HAP-1 (cell line): Measurements from ENCODE around the gene TBCEL.
"Not testable (repeated sequence)": the region's sequence is repeated elsewhere in the genome, so short reads cannot be mapped to it uniquely, and the experiment has no call there.

Experiments used
- DNase-seq, 2 experiments: peaks; one replicate each; pipeline ENCODE4 v3.0.0-alpha.2; 2016 to 2020; ENCODE audit warnings: low spot score in 2 of 2
- H3K27me3 ChIP-seq: fragments of 250-450 bp; sonication (Bioruptor Pico); 2 replicates; pipeline ENCODE4 v1.5.1; 2020; ENCODE audit warnings: low read depth, mild to moderate bottlenecking, moderate library complexity
- H3K36me3 ChIP-seq: fragments of 250-450 bp; sonication (Bioruptor Pico); replicated peaks from 2 replicates; pipeline ENCODE4 v1.5.1; 2020; ENCODE audit warnings: mild to moderate bottlenecking
- H3K4me1 ChIP-seq: fragments of 250-450 bp; sonication (Bioruptor Pico); 2 replicates; pipeline ENCODE4 v1.5.1; 2020; ENCODE audit warnings: mild to moderate bottlenecking
- H3K4me3 ChIP-seq: fragments of 250-450 bp; sonication (Bioruptor Pico); 2 replicates; pipeline ENCODE4 v1.5.1; 2020; ENCODE audit warnings: mild to moderate bottlenecking, moderate library complexity
- H3K9me3 ChIP-seq: fragments of 250-450 bp; sonication (Bioruptor Pico); 2 replicates; pipeline ENCODE4 v1.5.1; 2020; ENCODE audit warnings: mild to moderate bottlenecking, moderate library complexity
- in situ Hi-C: fragments of 300-500 bp; cut with MboI; formaldehyde crosslinking; loops from 3 replicates; pipeline ENCODE4 v1.14.3; 2020; ENCODE audit warnings: low sequenced_read_pairs, inconsistent platforms, mixed read lengths

Gene TBCEL

DNA sequence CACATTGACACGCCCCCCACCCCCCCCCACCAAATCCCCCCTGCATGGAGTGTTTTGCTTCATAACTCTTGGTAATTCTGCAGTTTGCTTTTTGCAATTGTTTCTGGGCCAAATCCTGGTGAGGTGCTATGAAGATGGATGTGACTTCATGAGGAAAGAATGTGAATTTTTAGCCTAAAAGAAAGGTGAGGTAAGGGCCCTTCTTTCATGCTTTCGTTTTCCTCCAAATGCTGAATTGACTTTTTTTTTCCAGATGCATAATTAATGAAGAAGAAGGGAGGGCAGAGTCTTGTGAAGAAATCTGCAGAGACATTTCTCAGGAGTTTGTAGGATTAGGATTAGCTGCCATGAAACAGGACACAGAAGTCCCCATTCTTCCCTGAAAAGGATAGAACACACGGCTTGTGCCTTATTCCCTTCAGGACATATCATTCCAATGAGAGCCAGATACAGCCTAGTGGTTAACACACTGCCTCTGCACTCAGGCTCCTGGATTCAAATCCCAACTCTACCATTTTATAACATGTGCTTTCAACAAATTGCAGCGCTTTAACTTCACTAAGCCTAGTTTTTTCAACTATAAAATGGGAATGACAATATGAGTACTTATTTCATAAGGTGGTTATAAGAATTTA is 19.6 kb upstream of the TBCEL start:
- no peaks in the 10 kb centered on the region for H3K36me3 ChIP-seq
- no peaks in the 10 kb centered on the region for H3K4me1 ChIP-seq
- no peak overlapping the region for H3K4me3 ChIP-seq
- no peaks in the 10 kb centered on the region for H3K27me3 ChIP-seq
- in situ Hi-C loops, result no loop called here
- no peak for DNase-seq
- H3K9me3 ChIP-seq, result no peaks in the 10 kb centered on the region; the same call in 1 of the 2 replicates

GRCh38 chr11:121006922-121007321 is 17.0 kb upstream of the TBCEL start:
- Histone ChIP-seq H3K36me3 (no peaks in the 10 kb centered on the region), H3K27me3 (no peaks in the 10 kb centered on the region), H3K9me3 (no peaks in the 10 kb centered on the region; the same call in 1 of the 2 replicates), H3K4me3 (no peak overlapping the region), H3K4me1 (peaks cover under 1% of the 10 kb centered on the region; the same call in 1 of the 2 replicates)
- no peak for DNase-seq
- in situ Hi-C loops, result no loop called here

- in situ Hi-C loops, result no loop called here
- peaks cover 4% of the 10 kb centered on the region; the same call in 1 of the 2 replicates for H3K4me1 ChIP-seq
- no peaks in the 10 kb centered on the region for H3K27me3 ChIP-seq
- no peak overlapping the region for H3K4me3 ChIP-seq
- no peak for DNase-seq
- H3K36me3 ChIP-seq, result no peaks in the 10 kb centered on the region
- H3K9me3 ChIP-seq, result no peaks in the 10 kb centered on the region; the same call in 1 of the 2 replicates
These were observed 15.4 kb upstream of the TBCEL start for GRCh38 chr11:121008551-121008950.

GRCh38 chr11:121012091-121012490 is 11.8 kb upstream of the TBCEL start:
- Histone ChIP-seq H3K27me3 (no peaks in the 10 kb centered on the region), H3K9me3 (no peaks in the 10 kb centered on the region), H3K36me3 (no peaks in the 10 kb centered on the region), H3K4me3 (no peak overlapping the region), H3K4me1 (peaks cover 4% of the 10 kb centered on the region; the same call in 1 of the 2 replicates)
- DNase-seq, result no peak
- in situ Hi-C loops, result no loop called here

DNA sequence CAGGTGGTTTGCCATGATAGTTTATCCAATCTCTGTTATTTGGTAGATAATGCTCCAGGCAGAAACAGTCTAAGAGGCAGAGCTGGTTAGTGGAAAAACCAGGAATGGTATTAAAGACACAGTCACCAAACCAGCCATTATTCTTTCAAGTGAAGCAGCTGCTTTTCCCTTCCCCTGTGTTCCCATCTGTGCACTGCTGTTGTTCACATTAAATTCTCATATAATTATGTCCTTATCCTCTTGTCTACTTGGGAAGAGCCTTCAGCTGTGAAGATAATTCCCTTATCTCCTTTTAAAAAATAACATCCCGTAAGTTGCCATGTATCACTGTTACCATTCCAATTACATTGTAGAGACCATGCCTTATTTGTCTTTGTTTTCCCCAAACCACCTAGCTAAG is 5.2 kb upstream of the TBCEL start:
- H3K9me3 ChIP-seq, result no peaks in the 10 kb centered on the region
- no peak overlapping the region for H3K4me3 ChIP-seq
- DNase-seq, result no peak
- no peaks in the 10 kb centered on the region for H3K36me3 ChIP-seq
- in situ Hi-C loops, result no loop called here
- no peaks in the 10 kb centered on the region for H3K4me1 ChIP-seq
- H3K27me3 ChIP-seq, result peaks cover 8% of the 10 kb centered on the region

- H3K4me3 ChIP-seq, DNase-seq, H3K27me3 ChIP-seq, in situ Hi-C loops, H3K9me3 ChIP-seq, H3K36me3 ChIP-seq, H3K4me1 ChIP-seq: not testable (repeated sequence)
These were observed 2.2 kb upstream of the TBCEL start for GRCh38 chr11:121021718-121022117.

- peaks cover 7% of the 10 kb centered on the region; the same call in 1 of the 2 replicates for H3K4me1 ChIP-seq
- peak in 1 of 2 experiments; percentile 19 for DNase-seq
- peak overlapping the region; percentile 66 for H3K4me3 ChIP-seq
- in situ Hi-C loops, result no loop called here
- H3K27me3 ChIP-seq, result no peaks in the 10 kb centered on the region
- H3K9me3 ChIP-seq, result no peaks in the 10 kb centered on the region
- H3K36me3 ChIP-seq, result no peaks in the 10 kb centered on the region
These were observed 1.1 kb downstream of the TBCEL start for GRCh38 chr11:121024989-121025388.

DNA sequence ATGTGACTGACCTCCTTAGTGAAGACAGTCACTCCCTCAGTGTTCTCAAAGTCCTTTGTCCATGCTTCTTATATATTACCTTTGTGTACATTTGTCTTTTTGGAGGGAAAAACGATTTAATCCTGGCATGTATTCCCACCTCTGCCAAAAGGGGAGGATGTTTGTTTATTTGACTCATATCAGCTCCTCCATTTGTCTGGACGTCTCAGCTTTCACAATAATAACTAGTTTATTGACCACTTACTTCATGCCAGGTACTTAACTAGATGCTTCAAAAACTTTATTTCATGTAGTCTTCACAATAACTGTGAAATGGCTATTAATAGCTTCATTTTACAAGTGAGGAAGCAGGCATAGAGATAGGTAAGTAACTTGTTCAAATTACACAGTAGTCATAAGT is 5.3 kb downstream of the TBCEL start:
- no peaks in the 10 kb centered on the region for H3K9me3 ChIP-seq
- no peak for DNase-seq
- no peaks in the 10 kb centered on the region for H3K27me3 ChIP-seq
- in situ Hi-C loops, result no loop called here
- no peaks in the 10 kb centered on the region for H3K36me3 ChIP-seq
- peaks cover 7% of the 10 kb centered on the region; the same call in 1 of the 2 replicates for H3K4me1 ChIP-seq
- H3K4me3 ChIP-seq, result no peak overlapping the region

DNA sequence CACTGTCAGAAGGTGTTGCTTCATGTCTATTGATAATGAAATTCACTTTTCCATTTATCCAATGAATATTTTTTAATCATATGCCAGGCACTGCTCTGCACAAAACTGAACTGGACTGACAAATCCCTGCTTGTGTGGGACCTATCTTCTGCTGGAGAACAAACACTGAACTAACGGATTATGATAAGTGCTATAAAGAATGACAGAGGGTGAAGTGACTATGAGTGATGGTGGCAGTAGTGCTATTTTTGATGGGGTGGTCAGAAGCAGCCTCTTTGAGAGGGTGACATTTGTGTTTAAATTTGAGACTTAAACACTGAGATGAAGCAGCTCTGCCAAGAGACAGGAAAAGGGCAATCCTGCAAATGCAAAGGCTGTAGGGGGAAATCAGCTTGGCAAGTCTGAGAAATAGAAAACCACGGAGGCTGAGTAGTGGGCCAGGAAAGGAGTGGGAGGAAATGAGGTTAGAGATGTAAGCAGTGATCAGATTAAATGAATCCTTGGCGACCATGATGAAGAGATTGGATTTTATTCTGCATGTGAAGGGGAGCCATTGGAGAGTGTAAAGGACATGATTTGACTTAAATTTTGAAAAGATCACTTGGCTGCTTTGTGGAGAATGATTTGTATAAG is 6.0 kb downstream of the TBCEL start:
- no peak for DNase-seq
- Histone ChIP-seq H3K27me3 (no peaks in the 10 kb centered on the region), H3K4me3 (no peak overlapping the region), H3K9me3 (no peaks in the 10 kb centered on the region), H3K36me3 (no peaks in the 10 kb centered on the region), H3K4me1 (peaks cover 3% of the 10 kb centered on the region; the same call in 1 of the 2 replicates)
- in situ Hi-C loops, result no loop called here

- no peaks in the 10 kb centered on the region for H3K27me3 ChIP-seq
- no peaks in the 10 kb centered on the region for H3K36me3 ChIP-seq
- DNase-seq, result no peak
- H3K9me3 ChIP-seq, result no peaks in the 10 kb centered on the region
- H3K4me1 ChIP-seq, result 0 out of 2 replicates have a peak, but pooled peaks cover 3% of the 10 kb centered on the region
- H3K4me3 ChIP-seq, result no peak overlapping the region
- in situ Hi-C loops, result no loop called here
These were observed 7.3 kb downstream of the TBCEL start for GRCh38 chr11:121031167-121031566.

DNA sequence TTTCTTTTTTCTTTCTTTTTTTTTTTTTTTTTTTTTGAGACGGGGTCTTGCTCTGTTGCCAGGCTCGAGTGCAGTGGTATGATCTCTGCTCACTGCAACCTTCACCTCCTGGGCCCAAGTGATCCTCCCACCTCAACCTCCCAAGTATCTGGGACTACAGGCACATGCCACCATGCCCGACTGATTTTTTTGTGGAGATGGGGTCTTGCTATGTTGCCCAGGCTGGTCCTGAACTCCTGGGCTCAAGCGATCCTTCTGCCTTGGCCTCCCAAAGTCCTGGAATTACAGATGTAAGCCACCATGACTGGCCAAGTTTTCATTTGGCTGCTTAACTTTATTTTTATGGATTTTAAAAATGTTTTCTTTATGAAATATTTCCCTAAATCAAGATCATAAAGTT is 7.7 kb downstream of the TBCEL start:
- H3K36me3 ChIP-seq, H3K9me3 ChIP-seq, H3K4me1 ChIP-seq, in situ Hi-C loops, H3K27me3 ChIP-seq, H3K4me3 ChIP-seq, DNase-seq: not testable (repeated sequence)

DNA sequence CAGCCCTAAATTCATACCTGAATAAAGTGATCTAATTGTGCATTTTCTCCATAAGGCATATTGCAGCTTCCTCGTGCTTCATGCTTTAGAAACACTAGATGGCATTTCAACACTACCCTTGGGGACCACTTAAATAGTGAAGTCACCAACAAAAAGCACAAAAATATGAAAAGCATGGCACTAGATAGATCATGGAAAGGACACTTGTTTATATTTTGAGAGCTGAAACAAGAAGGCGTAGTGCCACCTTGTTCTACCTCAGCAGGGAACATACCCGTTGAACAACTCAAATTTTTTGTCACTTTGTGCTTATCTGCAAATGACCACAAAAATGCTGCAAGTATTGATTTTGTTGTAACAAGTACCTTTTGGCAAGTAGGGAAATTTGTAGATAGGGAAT is 8.6 kb downstream of the TBCEL start:
- DNase-seq, result no peak
- no peaks in the 10 kb centered on the region for H3K9me3 ChIP-seq
- in situ Hi-C loops, result no loop called here

GRCh38 chr11:121033635-121034034 is 9.7 kb downstream of the TBCEL start:
- DNase-seq, result no peak
- H3K9me3 ChIP-seq, result no peaks in the 10 kb centered on the region
- H3K36me3 ChIP-seq, result no peaks in the 10 kb centered on the region
- in situ Hi-C loops, result no loop called here
- no peaks in the 10 kb centered on the region for H3K27me3 ChIP-seq
- no peaks in the 10 kb centered on the region for H3K4me1 ChIP-seq
- no peak overlapping the region for H3K4me3 ChIP-seq

More for the DNA sequence above, 8.6 kb downstream of the TBCEL start:
- Histone ChIP-seq H3K27me3 (no peaks in the 10 kb centered on the region), H3K36me3 (no peaks in the 10 kb centered on the region), H3K4me3 (no peak overlapping the region), H3K4me1 (no peaks in the 10 kb centered on the region)

- no peak for DNase-seq
- no peaks in the 10 kb centered on the region for H3K27me3 ChIP-seq
- H3K9me3 ChIP-seq, result no peaks in the 10 kb centered on the region
- H3K4me3 ChIP-seq, result no peak overlapping the region
- H3K4me1 ChIP-seq, result no peaks in the 10 kb centered on the region
- in situ Hi-C loops, result no loop called here
- no peaks in the 10 kb centered on the region for H3K36me3 ChIP-seq
These were observed 11.4 kb downstream of the TBCEL start for GRCh38 chr11:121035169-121035755.
